HG02970 (cell line): ENCODE results near the gene AHI1.
"Not testable (repeated sequence)": the region's sequence is repeated elsewhere in the genome, so short reads cannot be mapped to it uniquely, and the experiment has no call there.

Source experiments
- ATAC-seq: cut with Tn5 transposase; IDR thresholded peaks from one replicate; pipeline ENCODE4 v1.9.1; 2021; ENCODE audit warnings: mild to moderate bottlenecking, moderate library complexity, moderate number of reproducible peaks; ENCODE audit not compliant: unreplicated experiment, low FRiP score

The AHI1 gene

DNA sequence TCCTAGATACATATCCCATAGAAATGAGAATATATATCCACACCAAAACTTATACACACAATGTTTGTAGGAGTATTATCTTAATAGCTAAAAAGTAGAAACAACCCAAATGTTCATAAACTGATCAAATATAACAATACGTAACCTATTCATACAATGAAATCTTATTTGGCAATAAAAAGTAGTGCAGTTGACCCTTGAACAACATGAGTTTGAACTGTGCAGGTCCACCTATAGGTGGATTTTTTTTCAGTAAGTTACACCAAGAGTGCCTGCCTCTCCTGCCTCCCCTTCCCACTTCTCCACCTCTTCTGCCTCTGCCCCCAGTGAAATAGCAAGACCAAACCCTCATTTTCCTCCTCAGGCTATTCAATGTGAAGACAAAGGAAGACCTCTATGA lies 95.2 kb downstream of the AHI1 start:
- no peak for ATAC-seq

DNA sequence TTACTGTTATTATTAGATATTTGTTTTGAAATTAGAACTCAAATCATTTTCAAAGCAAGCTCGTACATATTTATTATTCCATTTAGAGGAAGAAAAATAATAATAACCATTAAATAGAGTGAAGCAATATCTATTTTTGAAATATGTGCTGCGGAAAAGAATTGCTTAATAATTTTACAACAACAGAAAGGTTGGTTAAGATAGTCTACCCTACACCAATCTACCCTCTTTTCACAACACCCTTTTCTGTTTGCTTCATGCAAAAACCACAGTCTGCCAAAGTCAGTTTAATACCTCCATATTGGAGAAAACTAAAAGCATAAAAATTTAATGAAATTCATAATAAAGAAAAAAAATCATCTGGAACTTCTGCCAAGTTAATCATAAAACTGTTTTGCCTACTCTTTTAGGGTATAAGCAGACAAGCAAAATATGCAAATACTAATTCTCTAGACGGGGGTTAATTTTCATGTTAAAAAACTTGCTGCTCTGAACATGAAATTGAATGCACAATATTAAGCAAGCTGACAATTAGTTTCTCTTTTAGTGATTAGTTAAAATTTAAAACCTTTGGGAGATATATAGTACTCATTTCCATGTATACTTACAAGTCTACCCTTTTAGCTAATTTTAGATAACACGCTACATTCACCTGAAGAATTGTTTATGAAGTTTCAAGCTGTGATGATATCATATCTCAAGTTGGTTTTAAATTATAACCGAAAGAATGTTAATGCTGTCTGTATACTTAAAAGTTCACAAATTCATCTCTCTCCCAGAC lies 100.2 kb downstream of the AHI1 start:
- no peak for ATAC-seq

DNA sequence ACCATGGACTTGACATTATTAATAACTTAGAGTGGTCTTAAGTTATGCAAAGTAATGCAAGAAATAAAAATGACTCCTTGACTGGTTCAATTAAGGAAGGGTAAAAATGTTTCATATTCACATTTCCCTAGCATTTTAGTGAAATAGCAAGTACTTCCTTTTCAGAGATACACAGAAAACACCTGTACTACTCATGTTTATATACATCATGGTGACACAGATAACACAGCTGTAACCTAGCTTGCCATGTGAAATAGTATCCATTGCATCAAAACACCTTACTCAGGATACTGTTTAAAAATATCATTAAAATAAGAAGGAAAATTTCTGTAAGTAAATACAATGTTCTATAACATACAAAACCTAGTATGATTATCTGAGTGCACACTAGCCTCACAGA lies 102.4 kb downstream of the AHI1 start:
- no peak for ATAC-seq

DNA sequence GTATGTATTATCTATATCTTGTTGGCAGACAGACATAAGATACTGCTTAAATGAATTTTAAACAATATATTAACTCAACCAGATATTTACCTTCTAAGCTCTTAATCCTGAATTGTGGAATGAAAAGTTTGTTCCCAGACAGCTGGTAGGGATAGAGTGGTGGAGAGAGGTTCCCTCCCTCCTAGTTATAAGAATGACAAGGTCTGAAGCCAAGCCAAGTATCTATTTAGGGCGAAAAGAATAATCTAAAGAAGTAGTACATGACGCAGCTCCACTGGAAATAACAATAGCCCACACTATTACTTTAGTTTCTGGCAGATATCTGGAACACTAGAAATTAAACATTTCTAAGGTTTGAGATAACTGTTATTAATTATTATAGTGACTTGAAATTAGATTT lies 104.3 kb downstream of the AHI1 start:
- ATAC-seq = no peak

DNA sequence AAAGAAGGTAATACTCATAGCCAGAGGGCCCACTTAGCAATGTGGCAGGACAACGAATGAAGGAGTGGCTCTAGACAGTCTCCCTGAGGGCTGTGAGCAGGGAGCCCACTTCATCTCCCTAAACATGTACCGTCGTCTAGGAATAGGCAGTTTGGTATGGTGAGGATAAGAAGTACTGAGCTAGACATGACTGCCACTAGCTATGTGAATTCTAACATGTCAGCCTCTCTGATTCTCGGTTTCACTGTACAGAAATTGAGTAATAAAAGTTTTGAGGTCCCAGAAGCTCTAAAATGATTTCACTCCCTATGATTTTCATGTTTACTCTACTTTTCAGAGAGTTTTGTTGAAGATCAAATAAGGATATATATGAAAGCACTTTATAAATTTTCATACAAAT lies 107.1 kb downstream of the AHI1 start:
- ATAC-seq = no peak

DNA sequence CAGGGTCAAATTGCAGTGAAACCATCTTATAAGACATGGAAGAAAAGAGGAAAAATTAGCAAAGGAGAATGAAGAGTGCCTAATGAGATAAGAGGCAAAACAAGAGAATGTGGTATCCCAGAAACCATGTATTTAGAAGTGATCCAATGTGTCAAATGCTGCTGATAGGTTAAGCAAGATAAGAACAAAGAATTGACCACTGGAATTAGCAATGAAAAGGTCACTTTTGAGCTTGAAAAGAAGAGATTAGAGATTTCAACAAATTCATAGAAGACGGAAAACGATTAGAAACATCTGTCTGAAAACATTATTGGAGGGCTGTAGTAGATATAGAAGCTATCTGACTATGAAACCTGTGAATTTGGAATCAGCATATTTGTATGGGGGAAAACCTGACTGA lies 112.2 kb downstream of the AHI1 start:
- no peak for ATAC-seq

DNA sequence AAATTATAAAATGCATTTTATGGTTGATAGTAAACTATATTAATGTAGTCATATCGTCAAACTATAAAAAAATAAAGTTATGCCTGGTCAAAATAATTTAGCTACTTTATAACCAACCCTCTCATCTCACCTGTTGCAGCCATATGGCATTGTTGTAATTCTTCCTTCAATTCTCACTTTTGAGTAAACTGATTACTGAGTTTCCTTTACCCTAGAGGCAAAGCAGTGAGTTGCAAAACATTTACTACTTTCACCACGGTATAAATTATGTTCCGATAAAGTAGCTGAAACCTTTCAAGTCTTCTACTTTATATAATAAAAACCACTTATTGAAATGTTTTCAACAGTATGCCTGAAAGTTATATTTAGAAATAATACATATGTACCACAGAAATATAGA lies 113.8 kb downstream of the AHI1 start:
- no peak for ATAC-seq

DNA sequence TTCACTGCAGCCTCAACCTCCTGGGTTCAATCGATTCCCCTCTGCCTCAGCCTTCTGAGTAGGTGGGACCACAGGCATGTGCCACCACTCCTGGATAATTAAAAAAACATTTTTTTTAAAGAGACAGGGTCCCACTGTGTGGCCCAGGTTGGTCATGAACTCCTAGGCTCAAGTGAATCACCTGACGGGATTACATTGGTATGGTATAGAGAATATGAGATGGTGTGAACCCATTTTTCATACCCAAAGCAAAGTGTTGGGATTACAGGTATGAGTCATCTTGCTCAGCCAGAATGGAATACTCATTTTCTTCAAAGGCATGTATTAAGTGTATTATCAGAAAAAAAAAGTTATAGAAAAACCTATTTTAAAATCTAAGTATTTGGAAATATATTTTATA lies 114.2 kb downstream of the AHI1 start:
- no peak for ATAC-seq

DNA sequence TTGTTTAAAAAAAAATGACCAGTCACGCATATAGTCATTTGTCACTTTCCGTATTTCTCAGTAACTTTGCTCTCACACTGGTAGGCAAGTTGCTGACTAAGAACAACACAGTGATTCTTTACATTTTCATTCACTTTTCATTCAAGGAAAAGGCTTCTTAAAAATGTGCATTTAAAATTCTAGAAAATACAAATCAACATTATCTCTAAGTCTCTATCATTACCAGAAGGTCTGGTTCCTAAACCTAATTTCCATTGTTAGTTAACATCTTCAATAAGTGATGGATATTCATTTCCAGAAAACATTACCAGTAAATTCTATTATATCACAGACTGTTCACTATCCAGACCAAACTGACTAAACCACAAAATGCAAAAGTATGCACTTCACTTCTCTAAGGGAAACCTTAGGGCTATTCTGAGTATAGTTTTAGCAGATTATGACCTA lies 115.3 kb downstream of the AHI1 start:
- peak; percentile 65 for ATAC-seq

DNA sequence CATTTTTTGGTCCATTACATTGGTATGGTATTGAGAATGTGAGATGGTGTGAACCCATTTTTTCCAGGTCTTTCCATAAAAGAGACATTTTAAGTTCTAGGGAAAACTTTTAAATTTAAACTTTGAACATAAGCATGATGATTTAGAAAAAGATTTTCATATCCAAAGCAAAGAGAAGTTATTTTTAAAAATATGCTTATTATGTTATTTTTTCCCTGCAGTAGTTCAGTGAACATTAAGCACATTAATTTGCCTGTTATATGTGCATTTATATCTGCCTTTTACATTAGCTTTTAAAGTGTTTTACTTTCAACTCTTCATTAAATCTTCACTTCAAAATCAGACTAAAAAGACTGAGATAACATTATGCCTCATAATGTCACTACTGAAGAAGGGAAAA lies 116.7 kb downstream of the AHI1 start:
- ATAC-seq = no peak

DNA sequence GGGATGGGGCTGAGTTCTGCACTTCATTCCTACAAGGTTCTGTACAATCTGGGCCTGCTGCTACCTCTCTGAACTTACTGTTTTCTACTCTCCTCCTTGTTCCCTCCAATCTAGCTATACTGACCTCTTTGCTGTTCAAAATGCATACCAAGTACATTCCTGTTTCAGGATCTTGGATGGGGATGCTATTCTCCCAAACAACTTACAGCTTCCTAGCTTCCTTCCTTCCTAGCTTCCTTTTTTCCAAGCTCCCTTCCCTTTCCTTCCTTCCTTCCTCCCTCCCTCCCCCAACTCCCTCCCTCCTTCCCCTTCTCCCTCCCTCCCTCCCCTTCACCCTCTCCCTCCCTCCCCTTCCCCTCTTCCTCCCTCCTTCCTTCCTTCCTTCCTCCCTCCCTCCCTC lies 117.9 kb downstream of the AHI1 start:
- ATAC-seq = no peak

DNA sequence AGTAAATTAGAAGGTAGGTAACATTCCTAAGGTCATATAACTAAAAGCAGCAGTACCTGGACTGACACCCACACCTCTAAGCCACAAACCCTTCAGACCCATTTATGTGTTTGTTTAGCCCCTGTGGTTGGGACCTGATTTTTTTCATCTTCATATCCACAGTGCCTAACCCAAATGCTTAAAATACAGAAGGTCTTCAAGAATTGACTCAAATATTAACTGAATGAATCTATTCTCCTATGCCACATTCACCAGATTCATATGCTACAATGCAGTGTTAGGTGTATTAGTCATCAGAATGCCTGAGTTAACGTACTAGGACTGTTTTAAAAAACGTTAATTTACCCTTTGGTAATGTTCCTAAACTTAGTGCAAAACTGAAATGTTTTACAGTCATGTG lies 124.8 kb downstream of the AHI1 start:
- ATAC-seq = no peak

DNA sequence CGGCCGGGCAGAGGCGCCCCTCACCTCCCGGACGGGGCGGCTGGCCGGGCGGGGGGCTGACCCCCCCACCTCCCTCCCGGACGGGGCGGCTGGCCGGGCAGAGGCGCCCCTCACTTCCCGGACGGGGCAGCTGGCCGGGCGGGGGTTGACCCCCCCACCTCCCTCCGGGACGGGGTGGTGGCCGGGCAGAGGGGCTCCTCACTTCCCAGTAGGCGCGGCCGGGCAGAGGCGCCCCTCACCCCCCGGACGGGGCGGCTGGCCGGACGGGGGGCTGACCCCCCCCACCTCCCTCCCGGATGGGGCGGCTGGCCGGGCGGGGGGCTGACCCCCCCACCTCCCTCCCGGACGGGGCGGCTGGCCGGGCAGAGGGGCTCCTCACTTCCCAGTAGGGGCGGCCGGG lies 133.9 kb downstream of the AHI1 start:
- not testable (repeated sequence) for ATAC-seq

DNA sequence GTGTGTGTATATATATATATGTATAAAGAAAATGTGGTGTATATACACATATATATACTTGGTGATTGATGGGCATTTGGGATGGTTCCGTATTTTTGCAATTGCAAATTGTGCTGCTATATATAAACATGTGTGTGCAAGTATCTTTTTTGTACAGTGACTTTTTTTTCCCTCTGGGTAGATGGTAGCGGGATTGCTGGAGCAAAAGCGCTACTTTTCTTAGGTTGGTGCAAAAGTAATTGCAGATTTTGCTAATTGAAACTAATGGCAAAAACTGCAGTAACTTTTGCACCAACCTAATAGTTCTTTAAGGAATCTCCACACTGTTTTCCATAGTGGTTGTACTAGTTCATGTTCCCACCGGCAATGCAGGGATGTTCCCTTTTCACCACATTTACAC lies 135.4 kb downstream of the AHI1 start:
- ATAC-seq = no peak

DNA sequence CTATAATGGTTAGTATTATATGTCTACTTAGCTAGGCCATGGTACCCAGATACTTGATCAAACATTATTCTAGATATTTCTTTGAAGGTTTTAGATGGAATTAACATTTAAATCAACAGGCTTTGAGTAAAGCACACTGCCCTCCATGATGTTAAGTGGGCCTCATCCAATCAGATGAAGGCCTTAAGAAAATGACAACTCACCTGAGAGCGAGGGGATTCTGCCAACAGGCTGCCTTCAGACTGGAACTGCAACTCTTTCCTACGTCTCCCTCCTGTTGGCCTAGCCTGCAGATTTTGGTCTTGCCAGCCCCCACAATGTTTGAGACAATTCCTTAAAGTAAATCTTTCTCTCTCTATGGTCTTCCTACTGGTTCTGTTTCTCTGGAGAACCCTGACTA lies 137.3 kb downstream of the AHI1 start:
- no peak for ATAC-seq

DNA sequence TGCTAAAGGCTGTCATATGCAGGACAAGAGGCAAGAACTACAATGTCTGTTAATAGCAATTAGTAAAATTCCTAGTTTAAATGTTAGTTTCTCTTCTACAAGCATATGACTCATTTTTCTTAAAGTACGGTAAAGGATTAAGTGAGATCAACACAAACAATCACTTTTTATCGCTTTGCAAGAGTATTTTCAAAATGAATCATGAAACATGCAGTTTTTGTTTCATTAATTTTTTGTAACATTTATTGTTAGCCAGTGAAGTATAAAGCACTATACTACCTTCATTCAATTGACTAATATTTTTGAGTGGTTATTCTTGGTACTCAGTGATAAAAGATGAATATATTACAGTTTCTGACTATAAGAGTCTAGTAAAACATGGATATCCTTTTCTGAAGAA lies 138.6 kb downstream of the AHI1 start:
- no peak for ATAC-seq

DNA sequence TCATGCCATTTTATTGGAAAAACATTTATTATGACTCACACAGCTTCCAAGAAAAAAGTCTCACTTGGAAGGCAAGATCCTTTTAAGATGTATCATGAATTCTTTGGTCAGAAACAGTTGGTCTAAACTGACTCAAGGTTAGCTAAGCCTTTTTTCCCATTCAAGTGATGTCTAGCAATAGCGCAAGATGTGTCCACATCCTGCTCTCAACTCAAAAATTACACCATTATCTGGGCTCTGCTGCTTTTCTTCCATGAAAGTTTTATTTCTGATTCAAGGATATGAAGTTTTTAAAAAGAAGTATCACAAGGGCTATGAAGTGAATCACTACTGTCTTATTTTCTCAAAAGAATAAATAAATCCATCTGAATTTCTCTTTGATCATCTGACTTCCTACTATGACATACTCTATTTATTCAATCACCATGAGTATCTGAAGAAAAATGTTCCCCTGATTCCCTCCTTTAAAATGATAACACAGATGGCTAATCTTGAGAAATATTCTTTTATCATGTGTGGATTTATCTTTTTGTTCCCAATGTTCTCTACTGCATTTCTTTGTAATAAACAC lies 139.2 kb downstream of the AHI1 start:
- ATAC-seq = no peak

DNA sequence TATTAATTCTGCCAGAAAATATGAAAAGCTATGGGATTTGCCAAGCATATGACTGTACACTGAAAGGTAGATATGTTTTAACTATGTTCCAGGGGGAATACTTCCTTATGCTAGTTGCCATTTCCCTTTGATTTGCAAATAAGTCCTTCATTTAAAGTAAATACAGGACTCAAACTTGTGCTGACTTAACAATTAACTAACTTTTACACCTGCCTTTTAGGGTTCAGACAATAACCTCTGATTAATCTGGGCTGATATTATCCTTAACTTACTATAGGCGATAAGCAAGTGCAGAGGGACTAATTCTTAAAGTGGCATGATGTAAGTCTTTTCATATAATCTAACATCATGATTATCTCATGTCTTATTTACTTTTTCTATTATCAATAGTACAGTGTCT lies 143.1 kb downstream of the AHI1 start:
- ATAC-seq = no peak

DNA sequence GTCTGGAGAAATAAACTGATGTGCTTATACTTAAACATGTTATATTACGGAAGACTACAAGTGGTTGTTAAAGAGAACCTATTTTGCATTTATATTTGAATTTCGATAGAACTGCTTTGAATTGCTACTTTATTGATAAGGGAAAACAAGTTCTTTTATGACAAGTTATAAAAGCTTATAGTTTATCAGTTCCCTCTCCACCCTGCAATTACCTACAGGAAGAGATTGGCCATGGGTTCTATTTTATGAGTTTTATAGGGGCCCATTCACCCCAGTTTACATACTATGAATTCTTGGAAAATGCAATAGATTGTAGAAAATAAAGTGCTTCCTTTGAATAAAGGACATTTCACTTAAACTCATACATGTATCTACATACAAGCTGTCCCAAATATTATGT lies 144.4 kb downstream of the AHI1 start:
- ATAC-seq = no peak

DNA sequence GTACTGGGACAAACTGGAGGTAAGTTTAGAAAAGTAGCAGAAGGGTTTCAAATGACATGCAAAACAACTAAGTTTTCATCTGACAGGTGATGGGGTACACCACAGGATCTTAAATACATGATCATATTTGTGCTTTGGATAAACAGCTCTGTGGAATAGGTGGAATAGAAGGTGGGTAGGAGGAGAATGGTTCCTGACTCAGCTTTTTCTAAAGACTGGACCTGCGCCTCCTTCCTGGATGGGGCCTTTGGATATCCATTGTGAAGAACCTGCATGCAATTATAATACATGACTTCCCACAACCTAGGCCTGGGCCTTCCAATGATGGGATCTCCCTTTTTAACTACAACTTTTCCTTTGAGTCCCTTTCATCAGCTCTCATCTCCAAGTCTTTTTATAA lies 145.9 kb downstream of the AHI1 start:
- ATAC-seq = no peak

DNA sequence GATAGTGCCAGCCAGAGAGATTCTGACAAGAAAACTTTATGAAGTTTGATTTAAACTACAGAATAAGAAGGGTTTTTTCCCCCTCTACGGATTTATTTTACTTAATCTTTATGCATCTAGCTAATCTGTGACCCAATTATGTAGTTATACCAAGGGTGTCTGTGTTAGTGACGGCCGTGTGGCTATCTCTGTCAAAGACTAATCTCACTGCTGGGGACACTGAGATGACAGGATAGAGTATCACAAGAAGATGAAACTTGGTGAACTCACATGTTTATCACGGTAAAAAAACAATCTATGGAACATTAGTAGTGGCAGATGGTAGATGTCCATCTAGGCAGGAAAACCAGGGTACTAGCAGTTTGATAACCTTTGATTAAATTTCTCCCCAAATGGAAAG lies 149.7 kb downstream of the AHI1 start:
- no peak for ATAC-seq

DNA sequence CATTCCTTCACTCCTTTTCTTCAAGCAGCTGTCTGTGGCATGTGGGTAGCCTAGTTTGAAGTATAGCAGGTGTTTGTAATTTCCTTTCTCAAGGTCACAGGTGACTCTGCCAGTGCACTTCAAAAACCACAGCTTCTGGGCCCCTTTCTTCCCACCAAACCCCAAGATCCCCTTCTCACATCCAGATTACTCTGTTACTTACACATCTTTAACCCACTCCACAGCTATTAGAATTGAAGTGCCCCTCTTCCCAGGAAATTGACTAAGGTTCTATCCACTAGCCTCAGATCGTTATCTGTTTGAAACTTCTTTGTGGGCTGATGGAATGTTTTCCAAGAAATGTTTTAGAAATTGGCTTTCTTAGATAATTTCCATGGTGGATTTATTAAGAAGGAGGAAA lies 150.8 kb downstream of the AHI1 start:
- no peak for ATAC-seq
